ENCODE measurements around the gene RPAP3. TPM values are rescaled to one million over a fixed set of nuclear protein-coding genes. Genes with fewer than 3 reads are reported as not detected.

Gene RPAP3
- total RNA-seq, 1 experiment from 2014 or later, result 67.7 TPM

- Mint-ChIP-seq H3K27ac (ENCODE audit: unreplicated experiment) (no peak overlapping the region), H3K4me1 (ENCODE audit: low read depth, unreplicated experiment) (peaks cover 18% of the 10 kb centered on the region), H3K36me3 (ENCODE audit: insufficient read depth, unreplicated experiment) (no peaks in the 10 kb centered on the region), H3K4me3 (ENCODE audit: unreplicated experiment) (no peak overlapping the region), H3K27me3 (ENCODE audit: insufficient read depth, unreplicated experiment) (no peaks in the 10 kb centered on the region), H3K9me3 (ENCODE audit: unreplicated experiment) (no peaks in the 10 kb centered on the region)
- H3K9me3 ChIP-seq, result no peaks in the 10 kb centered on the region
- H3K4me1 ChIP-seq, result peaks cover 5% of the 10 kb centered on the region; the same call in 1 of the 2 replicates
- no peaks in the 10 kb centered on the region for H3K27me3 ChIP-seq (replicated peaks; ENCODE audit: control insufficient read depth, insufficient read depth, low read length)
- no peak for TF ChIP-seq CTCF (IDR thresholded peaks at IDR 0.05; ENCODE audit: insufficient read depth in 1 of 2, low read depth in 1 of 2, low read length in 1 of 2, severe bottlenecking in 1 of 2, unreplicated experiment in 1 of 2)
- ChIA-PET POLR2A (no interaction called here), CTCF (interaction anchor here (0.7 to 6.1 kb wide), 9 partner anchors 9 to 198 kb away, joined by 3 to 171 read pairs (median 5); partner anchors contain the start of gene SLC48A1)
- DNase-seq, result no peak
- H3K4me3 ChIP-seq (ENCODE audit: low read depth, low read length), result no peak overlapping the region
- BruUV-seq (replicated peaks), result no TSS peak
- intact Hi-C loops (cut with micrococcal nuclease; ENCODE audit: unreplicated experiment), result no loop called here
- H3K36me3 ChIP-seq (ENCODE audit: control insufficient read depth, insufficient read depth, low read length), result no peaks in the 10 kb centered on the region
Observed at GRCh38 chr12:47740606-47741339, 34.9 kb upstream of the RPAP3 start.

DNA sequence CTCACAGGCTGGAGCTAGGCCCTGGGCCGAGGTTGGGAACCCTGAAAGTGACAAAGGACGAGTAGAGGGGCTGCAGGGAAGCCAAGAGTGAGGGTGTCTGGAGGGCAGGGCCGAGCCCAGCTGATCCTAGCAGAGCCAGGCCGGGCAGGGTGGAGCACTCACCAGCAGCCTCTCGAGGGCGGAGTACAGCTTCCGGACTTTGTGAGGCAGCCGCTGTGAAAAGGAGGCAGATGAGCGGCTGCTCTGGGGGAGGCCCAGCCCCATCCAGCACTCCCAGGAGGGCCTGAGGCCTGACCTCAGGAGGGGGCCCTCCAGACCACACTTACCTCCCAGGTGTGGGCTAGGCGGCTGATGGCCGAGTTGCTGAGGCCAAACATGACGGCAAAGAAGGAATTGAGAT is 34.1 kb upstream of the RPAP3 start:
- H3K9me3 Mint-ChIP-seq (ENCODE audit: unreplicated experiment), result no peaks in the 10 kb centered on the region
- no peak overlapping the region for H3K27ac Mint-ChIP-seq (ENCODE audit: unreplicated experiment)
- Histone ChIP-seq H3K27me3 (replicated peaks; ENCODE audit: control insufficient read depth, insufficient read depth, low read length) (no peaks in the 10 kb centered on the region), H3K4me3 (ENCODE audit: low read depth, low read length) (no peak overlapping the region), H3K4me1 (peaks cover 2% of the 10 kb centered on the region; the same call in 1 of the 2 replicates), H3K36me3 (ENCODE audit: control insufficient read depth, insufficient read depth, low read length) (no peaks in the 10 kb centered on the region), H3K9me3 (no peaks in the 10 kb centered on the region)
- H3K4me1 Mint-ChIP-seq (ENCODE audit: low read depth, unreplicated experiment), result peaks cover 14% of the 10 kb centered on the region
- intact Hi-C loops (cut with micrococcal nuclease; ENCODE audit: unreplicated experiment), result no loop called here
- H3K4me3 Mint-ChIP-seq (ENCODE audit: unreplicated experiment), result no peak overlapping the region
- POLR2A ChIA-PET, result no interaction called here
- no peaks in the 10 kb centered on the region for H3K27me3 Mint-ChIP-seq (ENCODE audit: insufficient read depth, unreplicated experiment)
- H3K36me3 Mint-ChIP-seq (ENCODE audit: insufficient read depth, unreplicated experiment), result peaks cover 4% of the 10 kb centered on the region
- CTCF ChIA-PET, result interaction anchor here (1.1 to 6.1 kb wide), 4 partner anchors 14 to 36 kb away, joined by 3 to 155 read pairs (median 4); no protein-coding TSS in a partner anchor
- BruUV-seq (replicated peaks), result no TSS peak
- TF ChIP-seq CTCF (IDR thresholded peaks at IDR 0.05; ENCODE audit: insufficient read depth in 1 of 2, low read depth in 1 of 2, low read length in 1 of 2, severe bottlenecking in 1 of 2, unreplicated experiment in 1 of 2), result no peak
- DNase-seq, result no peak

DNA sequence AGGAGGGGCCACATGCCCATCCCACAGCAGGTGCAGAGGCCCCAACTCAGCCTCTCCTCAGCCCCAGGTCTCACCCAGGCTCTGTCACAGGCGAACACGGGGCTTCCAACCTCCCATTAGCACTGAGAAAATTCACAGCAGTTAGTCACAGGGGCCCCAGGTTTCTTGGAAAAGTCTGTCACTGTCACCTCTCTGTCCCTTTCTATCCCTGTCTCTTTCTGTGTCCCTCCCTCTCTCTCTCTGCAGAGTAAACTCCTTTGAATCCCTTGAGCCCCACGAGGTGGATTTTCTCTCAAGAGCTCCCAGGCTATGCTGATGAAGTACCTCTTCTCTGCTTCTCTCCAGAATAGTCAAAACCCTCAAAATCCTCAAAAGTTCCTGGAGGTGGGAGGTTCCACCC is 33.5 kb upstream of the RPAP3 start:
- TF ChIP-seq CTCF (IDR thresholded peaks at IDR 0.05; ENCODE audit: insufficient read depth in 1 of 2, low read depth in 1 of 2, low read length in 1 of 2, severe bottlenecking in 1 of 2, unreplicated experiment in 1 of 2), result no peak
- peaks cover 5% of the 10 kb centered on the region for H3K36me3 Mint-ChIP-seq (ENCODE audit: insufficient read depth, unreplicated experiment)
- DNase-seq, result no peak
- Histone ChIP-seq H3K9me3 (no peaks in the 10 kb centered on the region), H3K4me3 (ENCODE audit: low read depth, low read length) (no peak overlapping the region), H3K4me1 (no peaks in the 10 kb centered on the region), H3K27me3 (replicated peaks; ENCODE audit: control insufficient read depth, insufficient read depth, low read length) (no peaks in the 10 kb centered on the region), H3K36me3 (ENCODE audit: control insufficient read depth, insufficient read depth, low read length) (no peaks in the 10 kb centered on the region)
- intact Hi-C loops (cut with micrococcal nuclease; ENCODE audit: unreplicated experiment), result no loop called here
- no TSS peak for BruUV-seq (replicated peaks)
- POLR2A ChIA-PET, result no interaction called here
- H3K9me3 Mint-ChIP-seq (ENCODE audit: unreplicated experiment), result no peaks in the 10 kb centered on the region
- peaks cover 8% of the 10 kb centered on the region for H3K4me1 Mint-ChIP-seq (ENCODE audit: low read depth, unreplicated experiment)
- CTCF ChIA-PET, result interaction anchor here (1.1 to 6.1 kb wide), 3 partner anchors 24 to 37 kb away, joined by 3 to 155 read pairs (median 4); no protein-coding TSS in a partner anchor
- no peak overlapping the region for H3K4me3 Mint-ChIP-seq (ENCODE audit: unreplicated experiment)
- H3K27me3 Mint-ChIP-seq (ENCODE audit: insufficient read depth, unreplicated experiment), result no peaks in the 10 kb centered on the region
- H3K27ac Mint-ChIP-seq (ENCODE audit: unreplicated experiment), result no peak overlapping the region
